GM12891 (cell line): Measurements from ENCODE around the gene ARPC4.

ENCODE experiments used
- POLR2A ChIP-seq: IDR thresholded peaks from 2 replicates; pipeline ENCODE4 v1.6.1; 2011; ENCODE audit warnings: low read depth, low read length, control low read depth
- POLR2AphosphoS5 ChIP-seq: IDR thresholded peaks from 2 replicates; pipeline ENCODE4 v1.6.1; 2011; ENCODE audit warnings: low read depth, low read length, control low read depth
- TAF1 ChIP-seq: IDR thresholded peaks from 2 replicates; pipeline ENCODE4 v1.6.1; 2011; ENCODE audit warnings: low read depth, low read length, control low read depth

DNA sequence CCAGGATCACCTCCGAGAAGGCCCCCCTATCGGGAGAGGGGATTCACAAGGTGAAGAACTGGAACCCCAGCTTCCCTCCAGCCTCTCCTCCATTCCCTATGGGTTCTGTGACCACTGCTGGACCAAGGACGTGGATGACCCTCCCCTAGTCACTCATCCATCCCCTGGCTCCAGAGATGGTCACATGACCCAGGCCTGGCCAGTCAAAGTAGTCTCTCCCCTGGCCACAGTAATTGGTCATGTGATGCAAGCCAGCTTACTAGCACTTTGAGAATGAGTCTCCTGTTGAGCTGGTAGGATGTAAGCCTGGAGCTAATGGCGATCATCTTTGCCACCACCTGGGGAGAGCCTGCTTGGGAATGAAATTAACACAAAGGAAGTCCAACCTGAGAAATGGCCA lies 27.0 kb upstream of the ARPC4 start:
- TF ChIP-seq TAF1: no peak
- no peak for TF ChIP-seq POLR2A
- no peak for TF ChIP-seq POLR2AphosphoS5
